Measurements from ENCODE around the gene WDR7. TPM values are rescaled to one million over a fixed set of nuclear protein-coding genes. Genes with fewer than 3 reads are reported as not detected.

The WDR7 gene
- total and polyA plus RNA-seq, 2 experiments from 2014 or later, result 5.9 to 19.0 TPM

DNA sequence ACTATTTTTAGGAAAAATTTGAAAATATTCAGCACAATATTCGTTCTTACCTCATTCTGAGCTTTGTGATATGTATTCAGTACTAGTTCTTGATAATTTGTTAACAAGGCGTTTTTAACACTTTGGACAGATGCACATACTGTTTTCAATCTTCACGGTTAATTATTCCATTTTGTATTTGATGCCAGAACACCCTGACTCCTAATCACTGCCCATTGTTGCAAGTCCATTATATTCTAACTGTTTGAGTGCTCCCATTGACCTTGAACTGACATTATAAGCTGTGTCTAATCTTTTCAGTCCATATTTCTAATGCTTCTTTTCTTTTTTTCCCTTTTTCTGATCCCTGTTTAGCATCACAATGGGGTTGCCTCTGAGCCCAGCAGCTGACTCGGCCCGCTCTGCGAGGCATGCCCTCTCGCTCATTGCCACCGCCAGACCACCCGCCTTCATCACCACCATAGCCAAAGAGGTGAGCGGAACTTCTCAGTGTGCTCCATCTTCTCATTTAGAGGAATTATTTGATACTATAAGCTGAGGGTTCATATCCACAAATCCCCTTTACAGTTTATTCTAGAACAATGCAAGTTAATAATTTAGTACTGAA is 284.4 kb downstream of the WDR7 start:
- H4K20me1 ChIP-seq (ENCODE audit: insufficient read depth, poor library complexity, severe bottlenecking), result no peaks in the 10 kb centered on the region
- 96% methylated on average over 10 of the region's 10 CpGs for WGBS (ENCODE audit: low lambda C conversion rate, missing lambda C conversion rate)
- H3K27ac ChIP-seq, result no peak overlapping the region
- no peaks in the 10 kb centered on the region for H3K27me3 ChIP-seq
- H3K9me2 ChIP-seq (replicated peaks; ENCODE audit: insufficient read depth), result no peaks in the 10 kb centered on the region
- no peak overlapping the region for H2AFZ ChIP-seq
- no peak for TF ChIP-seq EZH2 (IDR thresholded peaks at IDR 0.05; ENCODE audit: borderline replicate concordance)
- TF ChIP-seq, protein P1, sequence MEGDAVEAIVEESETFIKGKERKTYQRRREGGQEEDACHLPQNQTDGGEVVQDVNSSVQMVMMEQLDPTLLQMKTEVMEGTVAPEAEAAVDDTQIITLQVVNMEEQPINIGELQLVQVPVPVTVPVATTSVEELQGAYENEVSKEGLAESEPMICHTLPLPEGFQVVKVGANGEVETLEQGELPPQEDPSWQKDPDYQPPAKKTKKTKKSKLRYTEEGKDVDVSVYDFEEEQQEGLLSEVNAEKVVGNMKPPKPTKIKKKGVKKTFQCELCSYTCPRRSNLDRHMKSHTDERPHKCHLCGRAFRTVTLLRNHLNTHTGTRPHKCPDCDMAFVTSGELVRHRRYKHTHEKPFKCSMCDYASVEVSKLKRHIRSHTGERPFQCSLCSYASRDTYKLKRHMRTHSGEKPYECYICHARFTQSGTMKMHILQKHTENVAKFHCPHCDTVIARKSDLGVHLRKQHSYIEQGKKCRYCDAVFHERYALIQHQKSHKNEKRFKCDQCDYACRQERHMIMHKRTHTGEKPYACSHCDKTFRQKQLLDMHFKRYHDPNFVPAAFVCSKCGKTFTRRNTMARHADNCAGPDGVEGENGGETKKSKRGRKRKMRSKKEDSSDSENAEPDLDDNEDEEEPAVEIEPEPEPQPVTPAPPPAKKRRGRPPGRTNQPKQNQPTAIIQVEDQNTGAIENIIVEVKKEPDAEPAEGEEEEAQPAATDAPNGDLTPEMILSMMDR (IDR thresholded peaks at IDR 0.05; ENCODE audit: poor library complexity), result no peak
- no peak for TF ChIP-seq EZH2phosphoT487 (IDR thresholded peaks at IDR 0.05; ENCODE audit: low read depth, severe bottlenecking, unreplicated experiment)
- no peaks in the 10 kb centered on the region for H3K79me2 ChIP-seq
- H3K36me3 ChIP-seq (replicated peaks; ENCODE audit: insufficient read depth, low read depth), result no peaks in the 10 kb centered on the region
- no peaks in the 10 kb centered on the region for H3K4me1 ChIP-seq (ENCODE audit: insufficient read depth)
- H3K4me2 ChIP-seq, result no peak overlapping the region
- H3K9me3 ChIP-seq (ENCODE audit: low read depth), result no peaks in the 10 kb centered on the region
- no peak overlapping the region for H3K4me3 ChIP-seq
- DNase-seq (ENCODE audit: low spot score), result no peak

DNA sequence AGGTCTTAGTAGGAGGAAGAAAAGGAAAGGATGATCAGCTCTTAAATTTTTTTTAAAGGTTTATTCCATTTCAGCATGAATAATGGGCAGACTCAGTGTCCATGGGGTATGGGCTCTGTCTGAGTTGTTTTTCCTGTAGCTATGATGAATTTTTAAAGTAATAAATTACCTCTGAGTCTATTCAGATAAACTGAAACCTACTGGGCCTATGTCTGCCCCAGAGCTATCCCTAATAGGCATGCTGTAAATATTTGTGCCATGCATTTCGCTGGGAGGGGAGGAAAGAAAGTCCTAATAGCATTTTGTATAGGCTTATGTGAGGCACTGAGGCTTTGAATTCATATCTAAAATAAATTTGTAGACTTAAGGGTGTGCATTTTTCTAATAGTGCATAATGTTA is 285.3 kb downstream of the WDR7 start:
- Histone ChIP-seq H4K20me1 (ENCODE audit: insufficient read depth, poor library complexity, severe bottlenecking) (no peaks in the 10 kb centered on the region), H3K79me2 (no peaks in the 10 kb centered on the region), H3K9me2 (replicated peaks; ENCODE audit: insufficient read depth) (no peaks in the 10 kb centered on the region), H3K9me3 (ENCODE audit: low read depth) (no peaks in the 10 kb centered on the region), H2AFZ (no peak overlapping the region), H3K36me3 (replicated peaks; ENCODE audit: insufficient read depth, low read depth) (no peaks in the 10 kb centered on the region), H3K4me2 (no peak overlapping the region), H3K4me1 (ENCODE audit: insufficient read depth) (no peaks in the 10 kb centered on the region), H3K27me3 (no peaks in the 10 kb centered on the region), H3K4me3 (no peak overlapping the region), H3K27ac (no peak overlapping the region)
- no peak for DNase-seq (ENCODE audit: low spot score)
- WGBS (ENCODE audit: low lambda C conversion rate, missing lambda C conversion rate), result 66% methylated on average over 1 of the region's 1 CpG
- no peak for TF ChIP-seq EZH2 (IDR thresholded peaks at IDR 0.05; ENCODE audit: borderline replicate concordance)

DNA sequence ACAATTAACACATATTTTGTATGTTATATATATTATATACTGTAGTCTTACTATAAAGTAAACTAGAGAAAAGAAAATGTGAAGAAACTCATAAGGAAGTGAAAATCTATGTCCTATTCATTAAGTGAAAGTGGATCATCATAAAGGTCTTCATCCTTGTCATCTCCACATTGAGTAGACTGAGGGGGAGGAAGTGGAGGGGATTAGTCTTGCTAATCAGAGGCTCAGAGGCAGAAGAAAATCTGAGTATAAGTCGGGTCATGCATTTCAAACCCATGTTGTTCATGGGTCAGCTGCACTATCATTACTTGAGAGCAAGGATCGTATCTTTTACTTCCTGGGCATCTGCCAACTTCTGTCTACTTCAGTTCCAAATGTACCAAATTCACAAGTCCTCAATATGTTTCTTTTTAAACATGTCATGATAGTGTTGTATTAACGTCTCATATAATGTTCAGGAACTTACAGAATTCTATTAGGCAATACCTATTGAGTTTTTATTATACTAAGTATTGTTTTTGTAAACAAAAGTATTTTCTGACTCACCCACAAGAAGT is 286.8 kb downstream of the WDR7 start:
- H3K9me3 ChIP-seq (ENCODE audit: low read depth), result no peaks in the 10 kb centered on the region
- no peaks in the 10 kb centered on the region for H3K27me3 ChIP-seq
- TF ChIP-seq EZH2phosphoT487 (IDR thresholded peaks at IDR 0.05; ENCODE audit: low read depth, severe bottlenecking, unreplicated experiment) (no peak), EZH2 (IDR thresholded peaks at IDR 0.05; ENCODE audit: borderline replicate concordance) (no peak)
- TF ChIP-seq, protein P1 (IDR thresholded peaks at IDR 0.05; ENCODE audit: poor library complexity), result no peak
- H3K4me1 ChIP-seq (ENCODE audit: insufficient read depth), result no peaks in the 10 kb centered on the region
- no peaks in the 10 kb centered on the region for H4K20me1 ChIP-seq (ENCODE audit: insufficient read depth, poor library complexity, severe bottlenecking)
- DNase-seq (ENCODE audit: low spot score), result no peak
- no peaks in the 10 kb centered on the region for H3K9me2 ChIP-seq (replicated peaks; ENCODE audit: insufficient read depth)
- H2AFZ ChIP-seq, result no peak overlapping the region
- no peak overlapping the region for H3K4me3 ChIP-seq
- H3K4me2 ChIP-seq, result no peak overlapping the region
- no peaks in the 10 kb centered on the region for H3K36me3 ChIP-seq (replicated peaks; ENCODE audit: insufficient read depth, low read depth)
- 77% methylated on average over 3 of the region's 3 CpGs for WGBS (ENCODE audit: low lambda C conversion rate, missing lambda C conversion rate)
- no peak overlapping the region for H3K27ac ChIP-seq
- H3K79me2 ChIP-seq, result no peaks in the 10 kb centered on the region

DNA sequence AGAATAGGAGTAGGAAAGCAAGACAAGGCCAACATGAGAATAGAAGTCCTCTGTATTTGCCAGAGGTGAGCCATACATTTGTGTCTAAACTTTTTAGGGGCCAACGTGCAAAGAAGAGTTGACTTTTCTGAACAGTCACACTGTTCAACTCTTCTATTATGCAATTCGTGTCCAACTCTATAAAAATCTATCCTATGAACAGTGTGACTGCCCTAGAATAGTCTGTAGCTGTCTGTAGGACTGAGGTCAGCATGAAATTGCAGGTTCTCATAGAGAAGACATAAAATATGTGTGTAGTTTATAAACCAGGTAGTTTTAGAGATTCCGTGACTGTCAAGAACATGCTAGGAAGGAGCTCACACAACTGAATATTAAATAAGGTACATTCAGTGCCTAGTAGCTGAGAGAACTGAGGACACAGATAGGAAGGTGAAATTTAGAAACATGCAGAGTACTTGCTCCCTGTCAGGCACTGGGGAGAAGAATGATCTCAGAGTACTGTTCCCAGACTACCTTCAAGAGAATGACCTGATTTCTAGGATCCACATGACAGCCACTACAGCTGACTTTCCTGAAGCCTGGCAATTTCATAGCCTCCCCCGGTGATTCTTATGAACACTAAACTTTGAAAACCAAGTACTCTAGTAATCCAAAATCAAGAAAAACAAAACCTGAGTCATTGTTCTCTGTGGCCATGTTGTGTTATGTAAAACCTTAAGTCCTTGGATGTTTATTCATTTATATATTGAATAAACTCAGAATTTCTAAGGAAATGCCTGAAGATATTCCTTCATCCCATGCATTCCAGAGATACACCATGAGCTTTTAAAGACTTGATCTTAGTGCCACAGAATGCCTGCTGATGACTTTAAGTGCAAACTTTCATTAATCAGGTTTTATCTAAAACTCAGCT is 294.3 kb downstream of the WDR7 start:
- Histone ChIP-seq H3K36me3 (replicated peaks; ENCODE audit: insufficient read depth, low read depth) (no peaks in the 10 kb centered on the region), H4K20me1 (ENCODE audit: insufficient read depth, poor library complexity, severe bottlenecking) (no peaks in the 10 kb centered on the region), H3K9me3 (ENCODE audit: low read depth) (no peaks in the 10 kb centered on the region), H3K79me2 (no peaks in the 10 kb centered on the region), H3K9me2 (replicated peaks; ENCODE audit: insufficient read depth) (no peaks in the 10 kb centered on the region), H2AFZ (no peak overlapping the region), H3K4me3 (no peak overlapping the region), H3K27me3 (no peaks in the 10 kb centered on the region), H3K27ac (no peak overlapping the region), H3K4me2 (no peak overlapping the region), H3K4me1 (ENCODE audit: insufficient read depth) (no peaks in the 10 kb centered on the region)
- 94% methylated on average over 4 of the region's 4 CpGs for WGBS (ENCODE audit: low lambda C conversion rate, missing lambda C conversion rate)
- no peak for DNase-seq (ENCODE audit: low spot score)
- TF ChIP-seq EZH2 (IDR thresholded peaks at IDR 0.05; ENCODE audit: borderline replicate concordance) (no peak), EZH2phosphoT487 (IDR thresholded peaks at IDR 0.05; ENCODE audit: low read depth, severe bottlenecking, unreplicated experiment) (no peak)
- TF ChIP-seq, protein P1 (IDR thresholded peaks at IDR 0.05; ENCODE audit: poor library complexity), result no peak
